Spleen (tissue), 3 donors: ENCODE data around the gene MAGEA1.

Experiments used
- POLR2A ChIP-seq, 3 donors: fragments of 450-650 bp; IDR thresholded peaks; one replicate each; pipeline ENCODE4 v1.5.1; 2017; ENCODE audit warnings: antibody characterized with exemption in 3 of 3, mild to moderate bottlenecking in 1 of 3
- POLR2AphosphoS5 ChIP-seq, 3 donors: sonication (generic); formaldehyde crosslinking; IDR thresholded peaks; one replicate each; pipeline ENCODE4 v1.5.1; 2017; ENCODE audit warnings: antibody characterized with exemption in 3 of 3

- TF ChIP-seq POLR2A (IDR thresholded peaks at IDR 0.05) = no peak
- TF ChIP-seq POLR2AphosphoS5 (IDR thresholded peaks at IDR 0.05) = no peak
Observed at GRCh38 chrX:153200462-153200861, 21.4 kb downstream of the MAGEA1 start.
